BE2C (cell line): Measurements from ENCODE around the gene JTB.

ENCODE experiments used
- DNase-seq: peaks from one replicate; pipeline ENCODE4 v3.0.0-alpha.2; 2020
- H3K27me3 ChIP-seq: fragments of 250-450 bp; sonication (Bioruptor Pico); 2 replicates; pipeline ENCODE4 v1.5.1; 2020; ENCODE audit warnings: mild to moderate bottlenecking
- H3K36me3 ChIP-seq: fragments of 250-450 bp; sonication (Bioruptor Pico); 2 replicates; pipeline ENCODE4 v1.5.1; 2020; ENCODE audit warnings: mild to moderate bottlenecking
- H3K4me1 ChIP-seq: fragments of 250-450 bp; sonication (Bioruptor Pico); 2 replicates; pipeline ENCODE4 v1.5.1; 2020
- H3K4me3 ChIP-seq: 2 replicates; pipeline ENCODE4 v1.5.1; 2011; ENCODE audit warnings: low read depth, low read length
- H3K9me3 ChIP-seq: fragments of 250-450 bp; sonication (Bioruptor Pico); 2 replicates; pipeline ENCODE4 v1.5.1; 2020
- TF ChIP-seq, protein P1 (sequence below): IDR thresholded peaks from 2 replicates; pipeline ENCODE4 v1.5.1; 2012; ENCODE audit warnings: mild to moderate bottlenecking, low read depth, low read length

JTB gene

DNA sequence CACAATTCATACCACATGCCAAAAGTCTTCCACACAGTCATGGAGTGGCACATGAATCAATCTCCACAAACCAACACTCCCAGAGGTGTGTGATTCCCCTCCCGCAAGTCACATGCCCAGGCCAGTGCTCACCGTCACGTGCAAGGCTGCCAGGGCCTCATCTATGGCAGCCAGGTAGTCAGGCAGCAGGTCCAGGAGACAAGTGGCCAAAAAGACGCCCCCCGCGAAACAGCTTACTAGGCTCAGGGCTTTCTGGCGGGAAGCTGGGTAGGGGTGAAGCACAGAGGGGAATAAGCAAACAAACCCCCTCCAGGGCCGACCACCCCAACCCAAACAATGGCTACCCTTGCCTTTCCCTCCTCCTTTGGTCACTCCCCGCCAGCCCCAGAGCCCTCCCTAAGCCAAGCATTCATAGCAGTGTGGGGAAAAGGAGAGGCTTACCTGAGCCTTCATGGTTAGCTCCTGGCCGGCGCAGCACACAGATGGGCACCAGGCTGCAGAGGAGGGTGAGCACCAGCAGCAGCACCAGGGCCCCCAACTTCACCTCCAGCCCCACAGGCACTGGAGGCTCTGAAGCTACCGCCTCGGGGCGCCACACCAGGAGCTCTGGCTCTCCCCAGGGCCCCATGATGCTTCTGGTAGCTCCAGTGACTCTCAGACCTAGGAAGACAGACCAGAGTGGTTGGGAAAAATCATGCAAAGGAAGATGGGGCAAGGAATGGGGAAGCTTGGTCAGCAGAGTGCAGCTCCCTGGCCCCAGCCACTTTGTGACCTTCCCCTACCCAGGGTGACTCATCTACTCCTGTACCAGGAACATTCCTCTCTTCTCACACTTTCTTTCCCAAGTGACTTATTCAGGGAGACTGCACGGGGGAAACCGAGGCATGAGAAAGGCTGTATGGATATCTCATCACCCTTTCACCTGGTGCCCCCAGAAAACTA is 15.1 kb downstream of the JTB start:
- peaks cover 3% of the 10 kb centered on the region for H3K36me3 ChIP-seq
- TF ChIP-seq, protein P1, sequence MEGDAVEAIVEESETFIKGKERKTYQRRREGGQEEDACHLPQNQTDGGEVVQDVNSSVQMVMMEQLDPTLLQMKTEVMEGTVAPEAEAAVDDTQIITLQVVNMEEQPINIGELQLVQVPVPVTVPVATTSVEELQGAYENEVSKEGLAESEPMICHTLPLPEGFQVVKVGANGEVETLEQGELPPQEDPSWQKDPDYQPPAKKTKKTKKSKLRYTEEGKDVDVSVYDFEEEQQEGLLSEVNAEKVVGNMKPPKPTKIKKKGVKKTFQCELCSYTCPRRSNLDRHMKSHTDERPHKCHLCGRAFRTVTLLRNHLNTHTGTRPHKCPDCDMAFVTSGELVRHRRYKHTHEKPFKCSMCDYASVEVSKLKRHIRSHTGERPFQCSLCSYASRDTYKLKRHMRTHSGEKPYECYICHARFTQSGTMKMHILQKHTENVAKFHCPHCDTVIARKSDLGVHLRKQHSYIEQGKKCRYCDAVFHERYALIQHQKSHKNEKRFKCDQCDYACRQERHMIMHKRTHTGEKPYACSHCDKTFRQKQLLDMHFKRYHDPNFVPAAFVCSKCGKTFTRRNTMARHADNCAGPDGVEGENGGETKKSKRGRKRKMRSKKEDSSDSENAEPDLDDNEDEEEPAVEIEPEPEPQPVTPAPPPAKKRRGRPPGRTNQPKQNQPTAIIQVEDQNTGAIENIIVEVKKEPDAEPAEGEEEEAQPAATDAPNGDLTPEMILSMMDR, result no peak
- DNase-seq, result no peak
- peak overlapping the region; percentile 97 for H3K4me3 ChIP-seq
- H3K27me3 ChIP-seq, result no peaks in the 10 kb centered on the region
- no peaks in the 10 kb centered on the region for H3K4me1 ChIP-seq
- no peaks in the 10 kb centered on the region for H3K9me3 ChIP-seq

DNA sequence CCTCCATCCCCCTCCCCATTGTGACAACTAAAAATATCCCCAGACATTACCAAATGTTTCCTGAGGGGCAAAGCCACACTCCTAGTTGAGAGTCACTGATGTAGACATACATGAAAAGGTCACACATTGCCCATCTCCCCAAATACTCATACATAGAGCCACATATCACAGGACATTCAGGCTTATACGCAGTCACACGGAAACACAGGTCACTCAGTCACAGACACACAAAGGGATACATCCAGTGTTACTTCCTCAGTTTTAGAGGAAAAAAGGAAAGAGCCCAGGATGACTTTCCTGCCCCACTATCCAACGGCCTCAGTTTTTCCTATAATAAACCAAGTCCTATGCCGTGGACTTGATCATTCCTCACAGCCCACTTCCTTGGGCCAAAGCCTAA is 16.1 kb downstream of the JTB start:
- TF ChIP-seq, protein P1, result no peak
- peaks cover 3% of the 10 kb centered on the region for H3K36me3 ChIP-seq
- H3K4me3 ChIP-seq, result peak overlapping the region; percentile 97
- H3K9me3 ChIP-seq, result no peaks in the 10 kb centered on the region
- H3K27me3 ChIP-seq, result no peaks in the 10 kb centered on the region
- H3K4me1 ChIP-seq, result peaks cover 3% of the 10 kb centered on the region
- no peak for DNase-seq

DNA sequence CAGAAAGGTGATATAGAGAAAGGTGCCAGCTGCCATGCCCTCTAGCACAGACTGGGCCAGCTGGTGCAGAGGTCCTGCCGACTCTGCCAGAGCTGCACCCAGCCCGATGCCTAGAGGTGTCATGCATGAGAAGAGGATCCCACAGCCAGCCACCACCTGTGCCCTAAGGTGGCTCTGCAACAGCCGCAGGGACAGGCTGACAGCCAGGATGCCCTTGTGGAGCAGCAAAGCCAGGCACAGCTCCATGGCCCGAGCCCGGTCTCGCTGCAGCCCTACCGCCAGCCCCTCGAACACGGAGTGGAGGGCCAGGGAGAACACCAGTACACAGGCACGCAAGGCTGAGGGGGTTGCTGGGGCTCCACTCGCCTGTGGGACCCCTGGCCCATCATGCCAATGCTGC is 17.3 kb downstream of the JTB start:
- Histone ChIP-seq H3K4me3 (no peak overlapping the region), H3K27me3 (no peaks in the 10 kb centered on the region), H3K36me3 (peaks cover 3% of the 10 kb centered on the region), H3K9me3 (no peaks in the 10 kb centered on the region), H3K4me1 (peaks cover 8% of the 10 kb centered on the region)
- TF ChIP-seq, protein P1, result no peak
- DNase-seq, result no peak

GRCh38 chr1:153959454-153959853 is 18.0 kb downstream of the JTB start:
- no peak for DNase-seq
- Histone ChIP-seq H3K27me3 (no peaks in the 10 kb centered on the region), H3K9me3 (no peaks in the 10 kb centered on the region), H3K36me3 (peaks cover 3% of the 10 kb centered on the region), H3K4me3 (no peak overlapping the region), H3K4me1 (peaks cover 8% of the 10 kb centered on the region)
- TF ChIP-seq, protein P1, result no peak

- Histone ChIP-seq H3K4me3 (peak overlapping the region; percentile 92), H3K36me3 (peaks cover 3% of the 10 kb centered on the region)
- DNase-seq, result no peak
Measured at GRCh38 chr1:153958961-153959260, 18.6 kb downstream of the JTB start.

More at GRCh38 chr1:153958961-153959260, 18.6 kb downstream of the JTB start:
- H3K27me3 ChIP-seq, result no peaks in the 10 kb centered on the region
- H3K9me3 ChIP-seq, result no peaks in the 10 kb centered on the region
- H3K4me1 ChIP-seq, result peaks cover 8% of the 10 kb centered on the region
- TF ChIP-seq, protein P1, result no peak
